ENCODE results near the gene RALGAPA1.
"Not testable (repeated sequence)": the region's sequence is repeated elsewhere in the genome, so short reads cannot be mapped to it uniquely, and the experiment has no call there.

Gene RALGAPA1

GRCh38 chr14:35619461-35619860 is 189.6 kb downstream of the RALGAPA1 start:
- DNase-seq = not testable (repeated sequence)

- DNase-seq = no peak
Measured at GRCh38 chr14:35617500-35617899, 191.6 kb downstream of the RALGAPA1 start.

- DNase-seq = no peak
Measured at GRCh38 chr14:35607380-35607779, 201.7 kb downstream of the RALGAPA1 start.

GRCh38 chr14:35600253-35600652 is 208.8 kb downstream of the RALGAPA1 start:
- DNase-seq = no peak

GRCh38 chr14:35594616-35595015 is 214.5 kb downstream of the RALGAPA1 start:
- DNase-seq = no peak

GRCh38 chr14:35587373-35587772 is 221.7 kb downstream of the RALGAPA1 start:
- not testable (repeated sequence) for DNase-seq

GRCh38 chr14:35578639-35579038 is 230.5 kb downstream of the RALGAPA1 start:
- DNase-seq = no peak

- DNase-seq = no peak
Measured at GRCh38 chr14:35578135-35578534, 231.0 kb downstream of the RALGAPA1 start.

GRCh38 chr14:35576856-35577255 is 232.2 kb downstream of the RALGAPA1 start:
- DNase-seq = no peak

GRCh38 chr14:35576260-35576659 is 232.8 kb downstream of the RALGAPA1 start:
- DNase-seq = no peak

- DNase-seq = peak in 1 of 2 experiments; percentile 20
Measured at GRCh38 chr14:35573911-35574310, 235.2 kb downstream of the RALGAPA1 start.

- DNase-seq = no peak
Measured at GRCh38 chr14:35571598-35571997, 237.5 kb downstream of the RALGAPA1 start.

GRCh38 chr14:35565871-35566464 is 243.1 kb downstream of the RALGAPA1 start:
- no peak for DNase-seq

- DNase-seq = no peak
Measured at GRCh38 chr14:35558680-35559079, 250.4 kb downstream of the RALGAPA1 start.

- no peak for DNase-seq
Measured at GRCh38 chr14:35557221-35557747, 251.8 kb downstream of the RALGAPA1 start.

GRCh38 chr14:35556548-35556947 is 252.5 kb downstream of the RALGAPA1 start:
- peak in 1 of 2 experiments; percentile 9 for DNase-seq

GRCh38 chr14:35553808-35554207 is 255.3 kb downstream of the RALGAPA1 start:
- DNase-seq = no peak

GRCh38 chr14:35551081-35551480 is 258.0 kb downstream of the RALGAPA1 start:
- DNase-seq = no peak

- DNase-seq = no peak
Measured at GRCh38 chr14:35549551-35549950, 259.5 kb downstream of the RALGAPA1 start.

GRCh38 chr14:35543006-35543405 is 266.1 kb downstream of the RALGAPA1 start:
- DNase-seq = no peak

GRCh38 chr14:35539969-35540368 is 269.1 kb downstream of the RALGAPA1 start:
- no peak for DNase-seq

GRCh38 chr14:35535483-35536112 is 273.5 kb downstream of the RALGAPA1 start:
- no peak for DNase-seq

GRCh38 chr14:35534873-35535482 is 274.1 kb downstream of the RALGAPA1 start:
- no peak for DNase-seq

GRCh38 chr14:35534208-35534872 is 274.8 kb downstream of the RALGAPA1 start:
- no peak for DNase-seq

Measured in NCI-H2081 (cell line).